Vagina (tissue), 2 donors: ENCODE measurements around the gene GHR.

Source experiments
- POLR2AphosphoS5 ChIP-seq, 2 donors: sonication (generic); formaldehyde crosslinking; IDR thresholded peaks; one replicate each; pipeline ENCODE4 v1.9.0; 2017; ENCODE audit warnings: antibody characterized with exemption in 2 of 2, mild to moderate bottlenecking in 2 of 2, low read depth in 1 of 2; ENCODE audit not compliant: insufficient read depth in 1 of 2
- TF ChIP-seq, protein P1 (sequence below), 3 experiments: fragments of 450-650 bp in 2 of 3; fragments of 200-600 bp in 1 of 3; sonication (generic) in 1 of 3; IDR thresholded peaks; one replicate each; pipeline ENCODE4 v1.5.1; 2017 to 2019; ENCODE audit warnings: antibody characterized with exemption in 3 of 3, mild to moderate bottlenecking in 2 of 3, moderate library complexity in 2 of 3

GRCh38 chr5:42643360-42643759 is 220.1 kb downstream of the GHR start:
- no peak for TF ChIP-seq POLR2AphosphoS5 (IDR thresholded peaks at IDR 0.05; ENCODE audit: insufficient read depth in 1 of 2, low read depth in 1 of 2)
- TF ChIP-seq, protein P1, sequence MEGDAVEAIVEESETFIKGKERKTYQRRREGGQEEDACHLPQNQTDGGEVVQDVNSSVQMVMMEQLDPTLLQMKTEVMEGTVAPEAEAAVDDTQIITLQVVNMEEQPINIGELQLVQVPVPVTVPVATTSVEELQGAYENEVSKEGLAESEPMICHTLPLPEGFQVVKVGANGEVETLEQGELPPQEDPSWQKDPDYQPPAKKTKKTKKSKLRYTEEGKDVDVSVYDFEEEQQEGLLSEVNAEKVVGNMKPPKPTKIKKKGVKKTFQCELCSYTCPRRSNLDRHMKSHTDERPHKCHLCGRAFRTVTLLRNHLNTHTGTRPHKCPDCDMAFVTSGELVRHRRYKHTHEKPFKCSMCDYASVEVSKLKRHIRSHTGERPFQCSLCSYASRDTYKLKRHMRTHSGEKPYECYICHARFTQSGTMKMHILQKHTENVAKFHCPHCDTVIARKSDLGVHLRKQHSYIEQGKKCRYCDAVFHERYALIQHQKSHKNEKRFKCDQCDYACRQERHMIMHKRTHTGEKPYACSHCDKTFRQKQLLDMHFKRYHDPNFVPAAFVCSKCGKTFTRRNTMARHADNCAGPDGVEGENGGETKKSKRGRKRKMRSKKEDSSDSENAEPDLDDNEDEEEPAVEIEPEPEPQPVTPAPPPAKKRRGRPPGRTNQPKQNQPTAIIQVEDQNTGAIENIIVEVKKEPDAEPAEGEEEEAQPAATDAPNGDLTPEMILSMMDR (IDR thresholded peaks at IDR 0.05) = no peak
